ENCODE results near the gene MOB2. TPM values are rescaled to one million over a fixed set of nuclear protein-coding genes. Genes with fewer than 3 reads are reported as not detected.
A peak's percentile ranks its signal among the peaks of the same experiment; 100 is the strongest.

MOB2 gene
- total RNA-seq, 1 donor from 2014 or later = 48.7 TPM

DNA sequence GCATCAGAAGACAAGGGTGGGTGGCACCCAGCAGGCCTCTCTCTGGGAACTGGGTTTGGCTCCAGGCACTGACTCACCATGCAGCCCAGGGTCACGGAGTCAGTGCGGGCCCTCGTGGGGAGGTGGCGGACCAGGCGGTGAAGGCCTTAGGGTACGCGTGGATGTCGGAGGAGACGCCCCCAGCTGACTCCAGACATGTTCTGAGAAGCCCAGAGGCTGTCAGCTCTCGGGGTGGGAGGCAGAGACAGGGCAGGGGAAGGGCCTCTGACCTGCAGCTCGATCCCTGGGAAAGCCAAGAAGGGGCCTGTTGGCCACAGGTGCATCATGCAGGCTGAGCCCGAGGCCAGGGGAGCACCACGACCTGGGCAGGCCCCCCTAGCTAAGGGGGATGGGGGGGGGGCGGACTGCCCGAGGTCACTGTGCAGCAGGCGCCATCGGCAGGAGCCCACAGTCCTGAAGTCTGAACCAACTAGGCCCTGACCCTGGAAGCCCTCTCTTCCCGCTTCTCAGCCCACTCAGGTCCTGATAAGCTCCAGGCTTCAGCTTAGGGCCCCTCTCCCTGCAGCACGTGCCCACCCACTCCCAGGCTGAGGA lies 18.0 kb downstream of the MOB2 start:
- intact Hi-C loops (cut with DNase I) = no loop called here
- DNase-seq (ENCODE audit: missing footprints) (peak; percentile 50), ATAC-seq (peak; percentile 2)

GRCh38 chr11:1468002-1468401 lies 18.6 kb downstream of the MOB2 start:
- DNase-seq (ENCODE audit: missing footprints) = no peak
- peak; percentile 63 for ATAC-seq
- intact Hi-C loops (cut with DNase I) = no loop called here

- intact Hi-C loops (cut with DNase I) = no loop called here
- ATAC-seq (no peak), DNase-seq (ENCODE audit: missing footprints) (no peak)
Observed at GRCh38 chr11:1467270-1467669, 19.3 kb downstream of the MOB2 start.

GRCh38 chr11:1466784-1467183 lies 19.8 kb downstream of the MOB2 start:
- intact Hi-C loops (cut with DNase I) = no loop called here
- ATAC-seq (no peak), DNase-seq (ENCODE audit: missing footprints) (no peak)

DNA sequence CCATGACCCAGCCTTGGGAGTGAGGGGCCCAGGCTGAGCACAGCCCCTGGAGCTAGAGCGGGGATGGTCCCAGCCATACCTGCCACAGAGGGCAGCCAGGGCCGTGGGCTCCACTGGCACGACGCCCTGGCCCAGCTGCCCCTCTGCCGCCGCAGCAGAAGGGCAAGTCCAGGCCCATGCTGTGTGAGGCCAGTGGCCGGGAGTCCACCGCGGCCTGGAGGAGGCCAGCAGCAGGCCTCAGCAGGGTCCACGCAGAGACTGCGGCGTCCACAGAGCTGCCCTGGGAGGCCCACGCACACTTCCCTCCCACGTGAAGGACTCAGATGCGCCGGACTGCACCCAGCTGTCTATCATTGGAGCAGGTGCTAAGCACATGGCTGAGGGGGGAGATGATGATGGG lies 23.5 kb downstream of the MOB2 start:
- ATAC-seq (no peak), DNase-seq (ENCODE audit: missing footprints) (no peak)
- intact Hi-C loops (cut with DNase I) = no loop called here

DNA sequence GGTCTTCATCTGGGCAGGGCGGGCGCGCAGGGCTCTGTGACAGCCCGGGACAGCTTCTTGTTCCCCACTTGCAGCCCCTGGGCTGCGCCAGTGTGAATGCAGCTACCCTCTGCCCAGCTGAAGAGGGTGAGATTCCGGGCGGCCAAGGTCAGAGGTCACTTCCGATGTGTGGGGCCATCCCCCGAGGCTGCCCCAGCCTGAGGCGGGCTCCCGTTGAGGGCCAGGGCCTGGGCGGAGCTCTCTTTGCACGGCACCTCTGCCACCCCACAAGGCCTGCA lies 23.9 kb downstream of the MOB2 start:
- ATAC-seq (no peak), DNase-seq (ENCODE audit: missing footprints) (no peak)
- intact Hi-C loops (cut with DNase I) = no loop called here

- DNase-seq (ENCODE audit: missing footprints) = no peak
- no peak for ATAC-seq
- intact Hi-C loops (cut with DNase I) = no loop called here
Observed at GRCh38 chr11:1461826-1462697, 24.5 kb downstream of the MOB2 start.

DNA sequence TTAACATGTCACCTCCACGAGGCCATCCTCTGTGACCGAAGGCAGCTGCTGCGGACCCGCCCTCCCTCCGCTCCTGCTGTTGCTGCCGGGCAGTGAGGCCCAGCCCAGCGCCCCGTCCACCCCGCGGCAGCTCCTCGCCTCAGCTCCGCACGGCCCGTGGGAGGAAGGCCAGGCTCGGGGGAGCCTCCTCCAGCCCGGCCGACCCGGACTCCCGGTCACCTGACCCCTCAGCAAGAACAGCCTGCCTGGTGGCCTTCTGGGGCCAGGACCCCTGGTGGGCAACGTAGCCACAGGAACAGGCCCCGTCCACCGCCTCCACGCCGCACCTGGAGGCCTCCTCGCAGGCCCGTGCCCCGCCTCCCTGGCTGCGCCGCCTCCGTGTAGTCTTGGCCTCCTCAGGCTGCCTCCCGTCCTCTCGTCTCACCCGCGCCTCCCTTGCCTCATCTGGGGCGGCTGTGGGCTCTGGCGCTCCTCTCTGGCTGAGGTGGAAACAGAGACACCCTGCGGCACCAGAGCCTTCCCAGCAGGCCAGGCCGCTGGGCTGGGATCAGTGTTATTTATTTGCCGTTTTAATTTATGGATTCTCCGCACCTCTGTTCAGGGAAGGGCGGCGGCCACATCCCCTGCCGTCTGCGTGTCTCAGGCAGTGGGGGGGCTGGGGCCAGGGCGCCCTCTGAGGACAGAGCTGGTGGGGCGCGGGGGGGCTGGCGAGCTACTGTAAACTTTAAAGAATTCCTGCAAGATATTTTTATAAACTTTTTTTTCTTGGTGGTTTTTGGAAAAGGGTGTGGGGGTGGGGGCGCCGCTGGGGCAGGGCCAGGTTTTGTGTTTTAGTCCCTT lies 25.4 kb downstream of the MOB2 start:
- no peak for DNase-seq (ENCODE audit: missing footprints)
- ATAC-seq = no peak
- intact Hi-C loops (cut with DNase I) = no loop called here

GRCh38 chr11:1460396-1460985 lies 26.1 kb downstream of the MOB2 start:
- intact Hi-C loops (cut with DNase I) = no loop called here
- ATAC-seq (peak; percentile 35), DNase-seq (ENCODE audit: missing footprints) (no peak)

- DNase-seq (ENCODE audit: missing footprints) (no peak), ATAC-seq (no peak)
- intact Hi-C loops (cut with DNase I) = loop anchor here (10.0 kb wide), 1 partner anchor 55 kb away; no protein-coding TSS in a partner anchor
Observed at GRCh38 chr11:1459764-1460395, 26.7 kb downstream of the MOB2 start.

GRCh38 chr11:1459219-1459575 lies 27.4 kb downstream of the MOB2 start:
- ATAC-seq (no peak), DNase-seq (ENCODE audit: missing footprints) (no peak)
- intact Hi-C loops (cut with DNase I) = loop anchor here (10.0 kb wide), 1 partner anchor 56 kb away; no protein-coding TSS in a partner anchor

- ATAC-seq (peak; percentile 57), DNase-seq (ENCODE audit: missing footprints) (no peak)
- intact Hi-C loops (cut with DNase I) = loop anchor here (10.0 kb wide), 1 partner anchor 56 kb away; no protein-coding TSS in a partner anchor
Observed at GRCh38 chr11:1458340-1459218, 28.0 kb downstream of the MOB2 start.

GRCh38 chr11:1457856-1458255 lies 28.7 kb downstream of the MOB2 start:
- intact Hi-C loops (cut with DNase I) = loop anchor here (10.0 kb wide), 1 partner anchor 57 kb away; no protein-coding TSS in a partner anchor

DNA sequence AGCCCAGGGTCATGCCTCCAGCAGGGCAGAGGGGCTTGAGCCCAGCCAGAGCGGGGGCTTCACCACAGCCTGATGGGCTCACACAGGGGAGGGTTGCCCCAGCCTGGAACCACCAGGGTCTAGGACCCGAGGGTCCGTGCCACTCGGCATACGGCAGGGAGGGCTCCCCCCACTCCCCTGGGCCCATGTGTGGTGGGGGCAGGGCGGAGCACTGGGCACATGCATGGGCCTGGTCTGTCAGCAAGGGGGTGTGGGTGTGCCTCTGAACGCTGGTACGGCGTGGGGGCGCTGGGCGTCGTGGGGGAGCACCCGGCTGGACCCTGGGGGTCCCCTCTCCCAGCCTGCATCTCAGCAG lies 29.3 kb downstream of the MOB2 start:
- ATAC-seq = no peak
- intact Hi-C loops (cut with DNase I) = loop anchor here (10.0 kb wide), 1 partner anchor 57 kb away; no protein-coding TSS in a partner anchor
- no peak for DNase-seq (ENCODE audit: missing footprints)

More at GRCh38 chr11:1457856-1458255, 28.7 kb downstream of the MOB2 start:
- ATAC-seq = no peak
- no peak for DNase-seq (ENCODE audit: missing footprints)

DNA sequence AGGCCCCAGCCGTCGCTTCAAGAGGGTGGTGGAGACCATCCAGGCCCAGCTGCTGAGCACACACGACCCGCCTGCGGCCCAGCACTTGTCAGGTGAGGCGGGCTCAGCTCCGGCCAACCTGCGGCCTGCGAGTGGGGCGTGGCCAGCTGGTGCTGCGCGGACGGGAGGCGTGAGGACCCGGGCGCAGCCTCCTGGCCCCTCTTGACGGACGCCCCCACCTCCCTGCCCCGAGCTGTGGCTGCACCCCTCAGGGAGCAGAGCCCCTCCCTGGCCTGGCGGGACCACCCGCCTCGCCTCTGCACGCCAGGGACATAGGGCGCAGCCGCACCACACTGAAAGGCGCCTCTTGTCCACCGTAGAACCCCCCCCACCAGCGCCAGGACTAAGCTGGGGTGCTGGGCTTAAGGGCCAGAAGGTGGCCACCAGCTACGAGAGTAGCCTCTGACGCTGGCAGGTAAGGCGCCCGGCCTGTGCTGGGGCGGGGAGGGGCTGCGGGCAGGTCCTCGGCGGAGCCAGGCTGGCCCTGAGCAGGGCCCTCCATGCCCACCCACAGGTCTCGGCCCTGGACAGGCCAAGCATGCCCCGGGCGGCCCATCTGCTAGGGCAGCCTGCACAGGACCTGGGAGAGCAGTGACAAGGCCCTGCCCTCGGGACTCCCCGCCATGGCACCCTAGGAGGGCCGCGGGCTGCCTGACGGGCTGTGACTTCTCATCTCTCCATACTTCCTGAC lies 29.8 kb downstream of the MOB2 start:
- DNase-seq (ENCODE audit: missing footprints) (no peak), ATAC-seq (no peak)
- intact Hi-C loops (cut with DNase I) = loop anchor here (10.0 kb wide), 1 partner anchor 58 kb away; no protein-coding TSS in a partner anchor

DNA sequence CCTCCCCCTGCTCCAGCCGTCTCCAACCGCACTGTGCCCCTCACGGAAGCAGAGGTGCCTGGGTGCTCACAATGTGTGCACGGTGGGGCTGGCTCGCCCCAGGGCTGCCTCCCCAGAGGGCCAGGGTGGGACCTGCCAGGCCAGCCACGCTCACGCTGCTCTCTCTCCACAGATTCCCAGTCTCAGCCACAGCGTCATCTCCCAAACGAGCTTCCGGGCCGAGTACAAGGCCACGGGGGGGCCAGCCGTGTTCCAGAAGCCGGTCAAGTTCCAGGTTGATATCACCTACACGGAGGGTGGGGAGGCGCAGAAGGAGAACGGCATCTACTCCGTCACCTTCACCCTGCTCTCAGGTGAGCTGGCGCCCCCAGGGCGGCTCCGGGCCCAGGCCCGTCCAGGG lies 30.4 kb downstream of the MOB2 start:
- DNase-seq (ENCODE audit: missing footprints) (no peak), ATAC-seq (no peak)
- intact Hi-C loops (cut with DNase I) = loop anchor here (10.0 kb wide), 1 partner anchor 59 kb away; no protein-coding TSS in a partner anchor

GRCh38 chr11:1455763-1456060 lies 30.9 kb downstream of the MOB2 start:
- ATAC-seq = no peak
- intact Hi-C loops (cut with DNase I) = loop anchor here (10.0 kb wide), 1 partner anchor 59 kb away; no protein-coding TSS in a partner anchor
- DNase-seq (ENCODE audit: missing footprints) = no peak
